Neuron (in vitro differentiated cells): ENCODE measurements around the gene SFI1.
"Not testable (repeated sequence)": the region's sequence is repeated elsewhere in the genome, so short reads cannot be mapped to it uniquely, and the experiment has no call there.

Experiments used
- H2AFZ ChIP-seq: one replicate; pipeline ENCODE4 v1.6.1; 2013; ENCODE audit warnings: low read depth, mild to moderate bottlenecking, inconsistent platforms, low read length, moderate library complexity
- H3K27me3 ChIP-seq: one replicate; pipeline ENCODE4 v1.6.1; 2013; ENCODE audit warnings: low read length; ENCODE audit not compliant: insufficient read depth
- H3K36me3 ChIP-seq: one replicate; pipeline ENCODE4 v1.6.1; 2013; ENCODE audit warnings: low read length; ENCODE audit not compliant: insufficient read depth
- H3K4me1 ChIP-seq: one replicate; pipeline ENCODE4 v1.6.1; 2013; ENCODE audit warnings: low read length; ENCODE audit not compliant: insufficient read depth
- H3K4me3 ChIP-seq: 2 replicates; pipeline ENCODE4 v1.5.1; 2013; ENCODE audit warnings: mild to moderate bottlenecking, low read length, moderate library complexity
- H3K9me3 ChIP-seq: one replicate; pipeline ENCODE4 v1.6.1; 2013; ENCODE audit warnings: low read length

The SFI1 gene

DNA sequence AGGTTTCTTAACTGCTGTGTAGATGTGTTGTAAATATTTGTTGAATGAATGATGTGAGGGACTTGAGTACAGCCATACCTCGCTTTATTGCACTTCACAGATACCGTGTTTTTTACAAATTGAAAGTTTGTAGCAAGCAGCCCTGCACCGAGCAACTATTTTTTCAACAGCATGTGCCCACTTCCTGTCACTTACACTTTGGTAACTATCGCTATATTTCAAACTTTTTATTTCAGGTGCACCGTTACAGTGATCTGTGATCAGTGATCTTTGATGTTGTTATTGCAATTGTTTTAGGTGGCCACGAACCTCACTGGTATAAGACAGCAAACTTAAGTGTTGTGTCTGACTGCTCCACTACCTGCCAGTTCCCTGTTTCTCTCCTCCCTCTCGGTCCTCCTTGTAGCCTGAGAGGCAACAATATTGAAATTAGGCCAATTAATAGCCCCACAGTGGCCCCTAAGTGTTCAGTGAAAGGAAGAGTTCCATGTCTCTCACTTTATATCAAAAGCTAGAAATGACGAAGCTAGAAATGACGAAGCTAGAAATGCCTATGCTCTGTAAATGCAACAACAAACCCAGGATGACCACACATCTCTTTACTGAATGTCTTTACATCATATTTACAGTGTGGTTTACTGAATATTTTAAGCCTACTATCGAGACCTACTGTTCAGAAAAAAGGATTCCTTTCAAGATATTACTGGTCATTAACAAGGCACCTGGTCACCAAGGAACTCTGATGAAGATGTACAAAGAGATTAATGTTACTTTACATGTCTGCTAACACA is 1.0 kb downstream of the SFI1 start:
- Histone ChIP-seq H3K4me1 (peaks cover 8% of the 10 kb centered on the region), H3K9me3 (peaks cover 6% of the 10 kb centered on the region), H2AFZ (peak overlapping the region; percentile 96), H3K27me3 (no peaks in the 10 kb centered on the region), H3K4me3 (peak overlapping the region; percentile 86), H3K36me3 (no peaks in the 10 kb centered on the region)

DNA sequence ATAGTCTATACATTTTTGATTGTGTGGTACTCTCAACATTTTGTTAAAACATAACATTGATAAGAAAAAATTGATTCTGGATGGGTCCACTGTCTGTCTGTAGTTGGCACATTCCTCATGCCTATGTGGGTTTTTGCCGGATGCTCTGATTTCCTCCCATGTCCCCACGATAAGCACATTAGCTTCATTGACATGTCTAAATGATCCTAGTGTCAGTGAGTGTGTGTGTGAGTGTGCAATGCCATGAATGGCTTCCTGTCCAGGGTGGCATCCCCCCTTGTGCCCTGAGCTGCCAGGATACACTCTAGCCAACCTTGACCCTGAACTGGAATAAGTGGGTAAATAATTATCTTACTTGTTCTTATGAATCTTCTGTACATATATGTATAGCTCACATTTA is 5.4 kb downstream of the SFI1 start:
- Histone ChIP-seq H2AFZ (no peak overlapping the region), H3K36me3 (no peaks in the 10 kb centered on the region), H3K27me3 (no peaks in the 10 kb centered on the region), H3K4me1 (peaks cover 3% of the 10 kb centered on the region), H3K4me3 (no peak overlapping the region), H3K9me3 (peaks cover 6% of the 10 kb centered on the region)

DNA sequence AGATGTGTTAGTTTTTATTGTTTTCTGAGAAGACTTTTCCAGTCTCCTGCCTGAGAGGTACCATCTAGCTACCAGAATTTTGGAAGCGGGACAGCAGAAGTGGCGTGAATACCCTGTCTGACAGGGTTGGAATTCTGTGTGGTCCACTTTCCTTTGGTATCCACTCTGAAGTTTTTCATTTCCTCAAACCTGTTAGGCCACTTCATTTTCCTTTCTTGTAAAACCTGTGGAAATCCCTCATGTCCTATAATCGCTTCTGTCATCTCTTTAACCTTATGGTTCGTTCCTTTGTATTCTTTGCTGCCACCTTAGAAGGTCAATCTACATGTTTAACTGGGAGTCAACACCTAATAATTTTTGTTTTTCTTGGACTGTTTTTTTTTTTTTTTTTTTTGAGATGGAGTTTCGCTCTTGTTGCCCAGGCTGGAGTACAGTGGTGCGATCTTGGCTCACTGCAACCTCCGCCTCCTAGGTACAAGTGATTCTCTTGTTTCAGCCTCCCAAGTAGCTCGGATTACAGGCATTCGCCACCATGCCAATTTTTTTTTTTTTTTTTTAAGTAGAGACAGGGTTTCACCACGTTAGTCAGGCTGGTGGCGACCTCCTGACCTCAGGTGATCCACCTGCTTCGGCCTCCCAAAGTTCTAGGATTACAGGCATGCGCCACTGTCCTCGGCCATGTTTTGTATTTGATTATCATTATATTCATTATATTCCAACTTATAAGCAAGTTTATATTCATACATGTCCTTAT is 7.1 kb downstream of the SFI1 start:
- Histone ChIP-seq H2AFZ (no peak overlapping the region), H3K9me3 (peaks cover 6% of the 10 kb centered on the region), H3K4me1 (no peaks in the 10 kb centered on the region), H3K4me3 (no peak overlapping the region), H3K36me3 (peaks cover 3% of the 10 kb centered on the region), H3K27me3 (no peaks in the 10 kb centered on the region)

DNA sequence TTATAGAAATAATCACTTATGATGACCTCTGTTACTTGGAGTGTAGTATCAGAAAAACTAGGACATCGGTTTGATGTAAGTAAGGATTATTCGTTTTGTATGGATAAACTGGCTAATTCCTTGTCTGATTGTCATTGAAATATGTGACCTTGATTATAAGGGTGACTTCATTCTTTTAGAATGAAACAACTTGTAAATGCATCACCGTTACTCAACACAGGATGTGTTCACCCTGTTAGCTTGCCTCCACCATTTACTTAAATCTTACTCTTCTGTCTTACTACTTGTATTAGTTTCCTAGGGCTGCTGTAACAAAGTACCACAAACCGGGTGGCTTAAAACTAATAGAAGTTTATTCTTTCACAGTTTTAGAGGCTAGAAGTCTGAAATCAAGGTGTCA is 7.9 kb downstream of the SFI1 start:
- H3K9me3 ChIP-seq = peaks cover 5% of the 10 kb centered on the region
- H3K4me3 ChIP-seq = no peak overlapping the region
- H3K36me3 ChIP-seq = peaks cover 8% of the 10 kb centered on the region
- no peaks in the 10 kb centered on the region for H3K27me3 ChIP-seq
- H3K4me1 ChIP-seq = no peaks in the 10 kb centered on the region
- no peak overlapping the region for H2AFZ ChIP-seq

DNA sequence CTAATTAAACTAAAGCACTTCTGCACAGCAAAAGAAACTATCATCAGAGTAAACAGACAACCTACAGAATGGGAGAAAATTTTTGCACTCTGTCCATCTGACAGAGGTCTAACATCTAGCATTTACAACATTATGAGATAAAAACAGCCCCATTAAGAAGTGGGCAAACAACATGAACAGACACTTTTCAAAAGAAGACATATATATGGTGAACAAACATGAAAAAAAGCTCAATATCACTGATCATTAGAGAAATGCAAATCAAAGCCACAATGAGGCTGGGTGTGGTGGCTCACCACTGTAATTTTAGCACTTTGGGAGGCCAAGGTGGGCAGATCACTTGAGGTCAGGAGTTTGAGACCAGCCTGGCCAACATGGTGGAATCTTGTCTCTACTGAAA is 11.2 kb downstream of the SFI1 start:
- H3K4me1 ChIP-seq, H3K27me3 ChIP-seq, H2AFZ ChIP-seq, H3K9me3 ChIP-seq, H3K4me3 ChIP-seq: not testable (repeated sequence)
- peaks cover 17% of the 10 kb centered on the region for H3K36me3 ChIP-seq

DNA sequence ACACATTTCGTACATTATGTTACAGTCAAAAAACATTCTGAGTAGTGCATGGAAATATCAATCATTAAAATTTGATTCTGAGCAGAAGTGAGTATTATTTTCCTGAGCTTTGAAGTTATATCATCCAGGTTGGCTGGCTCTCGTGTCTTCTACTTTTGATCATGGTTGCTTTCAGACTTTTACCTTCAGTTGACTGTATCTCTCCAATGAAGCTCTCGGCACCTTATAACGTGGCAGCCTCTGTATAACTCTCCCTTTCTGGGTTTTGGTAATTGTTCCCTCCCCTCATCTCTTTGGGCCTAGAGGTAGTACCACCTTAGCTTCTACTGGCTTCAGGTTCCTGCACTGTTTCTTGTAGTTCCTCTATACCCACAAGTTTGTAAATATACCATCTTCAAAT is 12.2 kb downstream of the SFI1 start:
- H3K4me1 ChIP-seq = no peaks in the 10 kb centered on the region
- peaks cover 3% of the 10 kb centered on the region for H3K9me3 ChIP-seq
- peaks cover 19% of the 10 kb centered on the region for H3K36me3 ChIP-seq

DNA sequence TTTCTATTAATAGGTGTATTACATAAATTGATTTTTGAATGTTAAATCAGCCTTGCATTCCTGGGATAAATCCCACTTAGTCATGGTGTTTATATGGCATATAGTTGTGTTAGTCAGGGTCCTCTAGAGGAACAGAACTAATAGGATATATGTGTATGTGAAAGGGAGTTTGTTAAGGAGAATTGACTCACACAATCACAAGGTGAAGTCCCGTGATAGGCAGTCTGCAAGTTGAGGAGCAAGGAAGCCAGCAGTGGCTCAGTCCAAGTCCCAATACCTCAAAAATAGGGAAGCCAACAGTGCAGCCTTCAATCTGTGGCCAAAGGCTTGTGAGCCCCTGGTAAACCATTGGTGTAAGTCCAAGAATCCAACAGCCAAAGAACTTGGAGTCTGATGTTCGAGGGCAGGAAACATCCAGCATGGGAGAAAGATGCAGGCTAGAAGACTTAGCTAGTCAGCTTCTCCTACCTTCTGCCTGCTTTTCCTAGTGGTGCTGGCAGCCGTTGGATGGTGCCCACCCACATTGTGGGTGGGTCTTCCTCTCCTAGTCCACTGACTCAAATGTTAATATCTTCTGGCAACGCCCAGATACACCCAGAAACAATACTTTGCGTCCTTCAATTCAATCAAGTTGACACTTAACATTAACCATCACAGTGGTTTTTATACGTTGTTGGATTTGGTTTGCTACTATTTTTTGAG is 12.9 kb downstream of the SFI1 start:
- H3K9me3 ChIP-seq = peaks cover 3% of the 10 kb centered on the region
- no peaks in the 10 kb centered on the region for H3K27me3 ChIP-seq
- H3K4me1 ChIP-seq = no peaks in the 10 kb centered on the region
- H2AFZ ChIP-seq = no peak overlapping the region
- peaks cover 19% of the 10 kb centered on the region for H3K36me3 ChIP-seq
- no peak overlapping the region for H3K4me3 ChIP-seq

More for the DNA sequence above, 12.2 kb downstream of the SFI1 start:
- Histone ChIP-seq H3K4me3 (no peak overlapping the region), H3K27me3 (no peaks in the 10 kb centered on the region), H2AFZ (no peak overlapping the region)

DNA sequence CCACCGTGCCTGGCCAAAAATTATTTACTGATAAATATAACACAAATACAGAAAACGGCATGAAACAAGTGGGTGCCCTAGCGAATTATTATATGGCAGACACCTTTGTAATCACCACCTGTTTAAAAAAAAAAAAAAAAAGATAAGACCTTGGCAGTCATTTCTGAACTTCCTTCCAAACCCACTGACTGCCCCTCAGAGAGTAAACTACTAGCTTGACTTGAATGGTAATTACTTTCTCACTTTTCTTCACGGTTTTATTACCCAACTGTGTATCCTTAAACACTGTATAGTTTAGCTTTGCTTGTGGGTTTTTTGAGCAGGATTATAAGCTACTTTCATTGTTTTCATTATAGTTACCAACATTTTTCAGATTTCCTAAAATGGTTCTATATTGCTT is 23.7 kb downstream of the SFI1 start:
- Histone ChIP-seq H3K9me3 (peaks cover 5% of the 10 kb centered on the region), H3K4me3 (no peak overlapping the region), H3K36me3 (peaks cover 10% of the 10 kb centered on the region), H3K27me3 (no peaks in the 10 kb centered on the region), H2AFZ (no peak overlapping the region), H3K4me1 (no peaks in the 10 kb centered on the region)

DNA sequence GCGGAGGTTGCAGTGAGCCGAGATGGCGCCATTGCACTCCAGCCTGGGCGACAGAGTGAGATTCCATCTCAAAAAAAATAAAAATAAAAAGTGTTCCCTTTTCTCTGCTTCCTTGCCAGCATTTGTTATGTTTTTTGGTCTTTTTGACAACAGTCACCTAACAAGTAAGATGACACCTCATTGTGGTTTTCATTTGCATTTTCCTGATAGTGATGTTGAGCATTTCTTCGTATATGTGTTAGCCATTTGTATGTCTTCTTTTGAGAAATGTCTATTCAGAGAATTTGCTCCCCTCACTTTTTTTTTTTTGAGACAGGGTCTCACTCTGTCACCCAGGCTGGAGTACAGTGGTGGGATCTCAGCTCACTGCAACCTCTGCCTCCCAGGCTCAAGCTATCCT is 27.8 kb downstream of the SFI1 start:
- not testable (repeated sequence) for H3K4me3 ChIP-seq, H3K9me3 ChIP-seq, H3K4me1 ChIP-seq, H3K27me3 ChIP-seq, H2AFZ ChIP-seq
- peaks cover 10% of the 10 kb centered on the region for H3K36me3 ChIP-seq

DNA sequence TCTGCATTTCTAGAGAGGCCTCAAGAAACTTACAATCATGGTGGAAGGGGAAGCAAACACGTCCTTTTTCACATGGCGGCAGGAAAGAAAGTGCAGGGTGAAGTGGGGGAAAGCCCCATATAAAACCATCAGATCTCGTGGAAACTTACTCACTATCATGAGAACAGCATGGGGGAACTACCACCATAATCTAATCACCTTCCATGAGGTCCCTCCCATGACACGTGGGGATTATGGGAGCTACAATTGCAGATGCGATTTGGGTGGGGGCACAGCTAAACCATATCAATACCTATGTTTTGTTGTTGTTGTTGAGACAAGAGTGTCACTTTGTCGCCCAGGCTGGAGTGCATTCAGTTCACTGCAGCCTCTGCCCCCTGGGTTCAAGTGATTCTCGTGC is 29.9 kb downstream of the SFI1 start:
- H3K27me3 ChIP-seq = no peaks in the 10 kb centered on the region
- H3K4me1 ChIP-seq = no peaks in the 10 kb centered on the region
- no peaks in the 10 kb centered on the region for H3K9me3 ChIP-seq
- no peak overlapping the region for H2AFZ ChIP-seq
- no peak overlapping the region for H3K4me3 ChIP-seq
- peaks cover 20% of the 10 kb centered on the region for H3K36me3 ChIP-seq

DNA sequence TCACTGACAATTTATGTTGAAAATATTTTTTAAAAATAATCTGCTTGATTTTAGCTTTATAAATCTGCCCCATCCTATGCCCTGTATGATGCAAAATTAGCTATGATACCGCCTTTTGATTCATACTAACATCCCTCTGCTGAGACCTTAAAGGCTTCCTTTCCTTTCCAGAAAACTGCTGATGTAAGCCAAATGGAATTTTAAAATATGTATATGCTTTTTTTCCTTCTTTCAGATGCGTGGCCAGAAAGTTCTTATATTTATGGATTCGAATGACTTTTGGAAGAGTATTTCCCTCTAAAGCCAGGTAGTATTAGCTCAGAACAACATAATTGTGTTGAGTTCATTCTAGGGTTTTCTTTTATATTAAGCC is 34.5 kb downstream of the SFI1 start:
- Histone ChIP-seq H3K9me3 (no peaks in the 10 kb centered on the region), H3K27me3 (no peaks in the 10 kb centered on the region), H3K4me3 (no peak overlapping the region), H2AFZ (no peak overlapping the region), H3K4me1 (no peaks in the 10 kb centered on the region), H3K36me3 (peaks cover 18% of the 10 kb centered on the region)

DNA sequence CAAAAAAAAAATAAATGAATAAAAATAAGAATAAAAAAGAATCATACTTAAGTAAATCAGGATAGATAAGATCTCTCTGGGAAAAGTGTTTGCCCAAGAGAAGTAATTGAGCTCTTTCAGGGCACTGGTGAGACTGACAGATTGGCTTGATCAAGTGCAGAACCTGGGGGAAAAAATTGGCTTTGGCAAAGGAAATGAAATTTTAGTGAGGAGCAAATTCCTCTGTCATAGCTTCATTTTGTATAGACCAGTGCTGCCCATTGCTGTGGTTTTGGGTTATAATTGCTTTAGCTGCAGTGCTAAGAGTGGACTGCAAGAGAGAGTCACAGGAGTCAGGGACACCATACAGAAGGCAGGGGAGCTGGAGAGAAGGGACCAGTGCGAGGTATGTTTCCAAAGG is 35.7 kb downstream of the SFI1 start:
- H3K4me1 ChIP-seq = no peaks in the 10 kb centered on the region
- H3K4me3 ChIP-seq = no peak overlapping the region
- H3K36me3 ChIP-seq = peaks cover 18% of the 10 kb centered on the region
- H2AFZ ChIP-seq = no peak overlapping the region
- H3K9me3 ChIP-seq = no peaks in the 10 kb centered on the region
- no peaks in the 10 kb centered on the region for H3K27me3 ChIP-seq

DNA sequence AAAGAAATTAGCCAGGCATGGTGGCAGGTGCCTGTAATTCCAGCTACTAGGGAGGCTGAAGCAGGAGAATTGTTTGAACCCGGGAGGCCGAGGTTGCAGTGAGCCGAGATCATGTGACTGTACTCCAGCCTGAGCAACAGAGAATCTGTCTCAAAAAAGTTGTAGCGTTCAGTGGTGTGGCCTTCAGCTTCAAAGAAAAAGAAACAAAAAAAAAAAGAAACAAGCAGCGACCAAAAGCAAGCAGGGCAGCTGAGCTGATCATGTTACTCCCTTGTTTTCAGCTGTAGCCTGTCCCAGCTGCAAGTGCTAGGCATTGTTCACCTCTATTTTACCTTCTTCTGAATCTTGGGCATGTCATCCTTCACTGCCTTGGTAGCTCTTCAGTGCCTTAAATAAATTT is 37.0 kb downstream of the SFI1 start:
- Histone ChIP-seq H3K27me3 (no peaks in the 10 kb centered on the region), H3K4me3 (no peak overlapping the region), H2AFZ (no peak overlapping the region), H3K36me3 (peaks cover 15% of the 10 kb centered on the region), H3K9me3 (no peaks in the 10 kb centered on the region), H3K4me1 (no peaks in the 10 kb centered on the region)
